GM21390 (cell line): ENCODE data around the gene DNAJC1.
A peak's percentile ranks its signal among the peaks of the same experiment; 100 is the strongest.

Experiments
- ATAC-seq: cut with Tn5 transposase; IDR thresholded peaks from one replicate; pipeline ENCODE4 v1.9.1; 2021; ENCODE audit not compliant: unreplicated experiment

DNAJC1 gene

GRCh38 chr10:21961847-21962246 lies 41.7 kb downstream of the DNAJC1 start:
- ATAC-seq, result no peak

- ATAC-seq, result no peak
Observed at GRCh38 chr10:21959998-21960397, 43.5 kb downstream of the DNAJC1 start.

- ATAC-seq, result no peak
Observed at GRCh38 chr10:21954690-21955089, 48.8 kb downstream of the DNAJC1 start.

DNA sequence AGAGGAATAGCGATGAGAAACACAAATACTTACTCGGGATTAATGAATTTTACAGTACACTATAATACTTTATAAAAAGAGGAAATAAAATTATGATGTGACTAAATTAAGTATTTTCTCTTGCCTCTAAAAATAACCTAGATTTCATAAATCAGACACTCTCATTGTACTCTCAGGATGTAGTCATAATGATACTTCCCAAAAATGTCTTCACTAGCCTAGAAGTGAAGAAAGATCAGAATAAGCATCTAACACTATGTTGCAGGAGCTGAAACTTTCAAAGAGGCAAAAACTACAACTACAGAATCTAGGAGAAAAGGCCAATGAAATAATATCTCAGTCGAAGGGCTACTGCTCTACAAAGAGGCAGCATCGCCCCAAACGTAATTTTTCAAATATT lies 49.4 kb downstream of the DNAJC1 start:
- ATAC-seq, result peak; percentile 70

- ATAC-seq, result no peak
Observed at GRCh38 chr10:21953585-21954057, 49.9 kb downstream of the DNAJC1 start.

- no peak for ATAC-seq
Observed at GRCh38 chr10:21950566-21950965, 53.0 kb downstream of the DNAJC1 start.

- no peak for ATAC-seq
Observed at GRCh38 chr10:21946946-21947345, 56.6 kb downstream of the DNAJC1 start.

DNA sequence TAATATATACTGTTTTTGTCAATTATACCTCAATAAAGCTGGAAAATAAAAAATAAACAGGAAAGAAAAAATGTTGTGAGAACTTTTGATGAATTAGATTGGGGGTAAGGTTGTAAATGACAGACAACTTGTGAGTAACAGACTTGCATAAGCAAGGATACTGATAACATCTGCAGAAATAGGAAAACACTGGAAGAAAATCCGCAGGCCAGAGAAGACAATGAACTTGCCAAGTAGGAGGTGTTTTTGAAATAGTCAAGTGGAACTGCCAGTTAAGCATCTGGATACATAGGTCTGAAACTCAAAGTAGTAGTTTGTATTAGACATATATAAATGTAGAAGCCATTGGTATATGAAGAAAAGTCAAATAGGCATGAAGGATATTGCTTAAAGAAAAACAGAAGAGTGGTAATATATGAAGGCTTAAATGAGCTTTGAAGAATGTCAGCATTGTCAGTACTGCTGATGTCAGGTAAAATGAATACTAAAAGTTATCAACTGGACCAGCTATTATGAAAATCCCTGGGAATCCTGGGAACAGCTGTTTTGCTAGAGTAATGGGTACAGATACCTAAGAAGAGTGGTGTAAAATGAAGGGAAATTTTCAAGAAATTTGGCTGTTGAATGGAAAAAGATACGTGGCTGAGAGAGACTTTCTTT lies 58.7 kb downstream of the DNAJC1 start:
- no peak for ATAC-seq

DNA sequence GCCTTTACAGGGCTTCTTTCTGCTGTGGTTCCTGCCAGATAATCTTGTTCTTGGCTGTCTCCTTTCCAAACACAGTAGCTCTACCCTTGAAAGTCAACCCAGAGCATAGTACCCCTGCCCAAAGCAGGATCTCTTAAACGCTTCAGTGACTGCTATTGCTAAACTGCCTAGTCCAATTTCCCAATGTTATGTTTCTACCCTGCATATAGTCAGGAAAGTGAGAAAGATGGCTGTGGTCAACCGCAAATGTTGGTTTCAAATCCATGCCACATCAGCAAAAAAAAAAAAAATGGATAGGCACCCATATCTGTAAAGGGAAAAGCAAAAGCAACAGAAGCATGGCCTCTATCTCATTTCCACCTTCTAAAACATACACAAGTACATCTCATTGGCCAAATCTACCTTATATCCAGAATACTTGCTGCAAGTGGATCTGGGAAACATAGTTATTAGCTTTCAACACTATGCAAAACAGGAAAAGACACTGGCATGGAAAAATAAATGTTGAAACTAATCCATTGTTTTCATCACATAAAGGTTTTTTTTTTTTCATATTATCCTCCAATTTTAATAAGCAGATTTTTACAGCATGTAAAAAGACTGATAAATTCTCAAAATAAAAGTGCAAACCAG lies 59.8 kb downstream of the DNAJC1 start:
- no peak for ATAC-seq

DNA sequence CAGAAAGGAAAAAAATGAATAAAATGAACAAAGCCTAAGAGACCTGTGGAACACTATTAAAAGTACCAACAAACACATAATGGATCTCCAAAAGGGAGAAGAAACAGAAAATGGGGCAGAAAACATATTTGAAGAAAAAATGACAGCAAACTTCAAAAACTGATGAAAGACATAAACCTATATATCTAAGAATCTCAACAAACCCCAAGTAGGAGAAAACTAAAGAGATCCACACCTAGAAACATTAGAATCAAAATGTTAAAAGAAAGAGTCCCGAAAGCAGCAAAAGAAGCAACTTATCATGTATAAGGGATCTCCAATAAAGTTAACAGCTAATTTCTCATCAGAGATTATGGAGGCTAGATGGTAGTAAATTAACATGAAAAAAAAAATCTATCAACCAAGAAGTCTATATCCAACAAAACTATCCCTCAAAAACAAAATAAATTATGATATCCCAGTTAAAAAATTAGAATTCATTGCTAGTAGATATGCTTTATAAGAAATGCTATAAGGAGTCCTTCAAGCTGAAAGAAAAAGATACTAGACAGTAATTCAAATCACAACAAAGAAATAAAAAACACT lies 68.0 kb downstream of the DNAJC1 start:
- ATAC-seq, result no peak

GRCh38 chr10:21934307-21934706 lies 69.2 kb downstream of the DNAJC1 start:
- ATAC-seq, result no peak

- ATAC-seq, result no peak
Observed at GRCh38 chr10:21929070-21929469, 74.5 kb downstream of the DNAJC1 start.

- ATAC-seq, result no peak
Observed at GRCh38 chr10:21927631-21928353, 75.7 kb downstream of the DNAJC1 start.

DNA sequence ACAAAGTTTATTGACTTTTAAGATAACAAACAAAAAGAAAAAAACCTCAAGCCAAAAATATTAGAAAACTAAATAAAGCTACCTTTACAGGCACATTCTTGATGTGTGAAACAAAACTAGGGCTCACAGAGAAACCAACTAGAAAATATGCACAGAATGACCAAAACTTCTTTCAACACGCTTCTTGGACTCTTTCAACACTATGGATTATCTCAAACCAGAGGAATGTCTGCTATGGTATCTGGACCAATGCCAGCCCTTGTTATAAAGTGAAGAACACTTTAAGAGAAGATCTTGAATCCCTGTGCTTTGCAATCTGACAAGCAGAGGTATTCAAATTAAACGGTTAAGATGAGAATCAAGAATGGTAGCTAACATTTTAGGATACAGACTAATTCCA lies 76.6 kb downstream of the DNAJC1 start:
- ATAC-seq, result no peak

GRCh38 chr10:21926358-21926925 lies 77.1 kb downstream of the DNAJC1 start:
- no peak for ATAC-seq

GRCh38 chr10:21925851-21926250 lies 77.7 kb downstream of the DNAJC1 start:
- no peak for ATAC-seq

GRCh38 chr10:21924511-21924910 lies 79.0 kb downstream of the DNAJC1 start:
- ATAC-seq, result no peak

DNA sequence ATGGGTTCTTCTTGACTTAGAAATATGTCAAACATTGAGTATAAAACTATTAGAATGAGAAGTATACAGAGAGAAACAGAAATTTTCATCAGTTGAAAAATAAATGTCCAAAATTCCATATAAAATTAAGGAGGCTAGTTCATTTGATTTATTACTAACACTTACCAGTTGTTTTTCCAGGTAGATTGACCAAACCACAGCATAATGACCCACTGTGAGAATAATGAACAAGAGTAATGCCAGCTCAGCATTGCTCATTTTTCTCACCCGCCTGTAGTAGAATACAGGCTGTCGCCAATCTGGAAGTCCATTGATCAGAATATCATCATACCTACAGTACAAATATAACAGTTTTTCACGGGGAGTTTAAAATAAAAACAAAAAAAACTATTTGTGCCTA lies 82.9 kb downstream of the DNAJC1 start:
- no peak for ATAC-seq

GRCh38 chr10:21919906-21920305 lies 83.6 kb downstream of the DNAJC1 start:
- no peak for ATAC-seq

DNA sequence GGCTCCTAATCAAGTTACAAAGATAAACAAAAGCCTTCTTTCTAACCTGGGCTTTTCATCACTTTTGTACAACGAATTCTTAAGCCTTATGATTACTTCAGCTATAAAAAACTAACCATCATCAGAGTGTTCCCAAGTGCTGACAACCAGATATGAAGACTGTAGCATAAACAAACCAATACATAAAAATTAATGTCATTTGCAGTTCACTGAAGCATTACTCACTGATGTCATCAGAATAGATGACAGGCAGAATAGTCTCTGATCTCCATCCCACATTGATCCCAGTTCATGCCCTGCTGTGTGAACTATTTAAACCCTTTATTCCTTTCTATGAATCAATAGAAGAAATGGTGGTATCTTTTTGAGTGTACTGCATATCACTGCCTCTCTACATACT lies 84.4 kb downstream of the DNAJC1 start:
- no peak for ATAC-seq

GRCh38 chr10:21912625-21913024 lies 90.9 kb downstream of the DNAJC1 start:
- ATAC-seq, result no peak
